ENCODE results near the gene NOCT. TPM values are rescaled to one million over a fixed set of nuclear protein-coding genes. Genes with fewer than 3 reads are reported as not detected.

The NOCT gene
- total and polyA plus RNA-seq, 2 of the 4 experiments (the other 2 are of a cell fraction), result 5.5 to 41.4 TPM

- dilution Hi-C loops (cut with HindIII; ENCODE audit: low sequenced_read_pairs, unreplicated experiment) (no loop called here), in situ Hi-C loops (cut with MboI; ENCODE audit: low sequenced_read_pairs) (no loop called here), intact Hi-C loops (cut with micrococcal nuclease) (no loop called here)
- no peaks in the 10 kb centered on the region for H3K9me3 ChIP-seq (ENCODE audit: control insufficient read depth, insufficient read depth, low read length)
- H3K4me3 ChIP-seq (ENCODE audit: insufficient read depth, low read depth, low read length), result no peak overlapping the region
- CTCF ChIA-PET, result no interaction called here
- no peak overlapping the region for H3K27ac ChIP-seq (ENCODE audit: insufficient read depth, low read length)
- H3K14ac ChIP-seq (replicated peaks; ENCODE audit: low read depth, low read length), result no peak overlapping the region
- H2AFZ ChIP-seq (replicated peaks; ENCODE audit: low read length, poor library complexity), result no peak overlapping the region
- H3K27me3 ChIP-seq (ENCODE audit: control insufficient read depth, insufficient read depth, low read length), result no peaks in the 10 kb centered on the region
- no peaks in the 10 kb centered on the region for H4K20me1 ChIP-seq (ENCODE audit: insufficient read depth, low read length)
- H3K9me1 ChIP-seq (ENCODE audit: insufficient read depth, low read length), result no peaks in the 10 kb centered on the region
- no peak for DNase-seq
- no peak overlapping the region for H2AK5ac ChIP-seq (ENCODE audit: low read depth, low read length)
- BruUV-seq (replicated peaks), result no TSS peak
- 100% methylated on average over 1 of the region's 12 CpGs; no CpG with 5 or more reads in 1 of the 2 experiments for WGBS, 2 experiments (ENCODE audit: extremely low coverage in 2 of 2, insufficient read length in 1 of 2)
- no peak overlapping the region for H3K18ac ChIP-seq (ENCODE audit: low read depth, low read length)
- ATAC-seq (ENCODE audit: low read depth), result no peak
- H4K91ac ChIP-seq (ENCODE audit: insufficient read depth, low read depth, low read length), result no peak overlapping the region
- no peak overlapping the region for H2BK120ac ChIP-seq (ENCODE audit: low read depth, low read length)
- H3K23ac ChIP-seq (ENCODE audit: low read depth, low read length), result no peak overlapping the region
- H3K4me2 ChIP-seq (ENCODE audit: low read depth, low read length), result no peak overlapping the region
- H2BK20ac ChIP-seq (ENCODE audit: low read depth, low read length), result no peak overlapping the region
- H3K9ac ChIP-seq (ENCODE audit: low read depth, low read length), result no peak overlapping the region
- no peak overlapping the region for H4K8ac ChIP-seq (ENCODE audit: low read depth in 2 of 2, low read length in 2 of 2)
- no peak overlapping the region for H3K56ac ChIP-seq (ENCODE audit: extremely low read depth, insufficient read depth, low read length)
- H3K4ac ChIP-seq (ENCODE audit: low read depth, low read length), result no peak overlapping the region
- no peaks in the 10 kb centered on the region; a peak in 1 of 4 replicates for H3K79me1 ChIP-seq (ENCODE audit: low read depth in 1 of 2, low read length in 2 of 2)
- POLR2A ChIA-PET (ENCODE audit: unreplicated experiment), result no interaction called here
- H2AK9ac ChIP-seq (replicated peaks; ENCODE audit: low read depth, low read length, poor library complexity), result no peak overlapping the region
- H2BK15ac ChIP-seq (ENCODE audit: low read depth, low read length), result no peak overlapping the region
- no peak overlapping the region for H2BK5ac ChIP-seq (ENCODE audit: low read depth, low read length, poor library complexity, severe bottlenecking)
- H3K36me3 ChIP-seq (ENCODE audit: control insufficient read depth, insufficient read depth, low read length), result peaks cover 3% of the 10 kb centered on the region; the same call in 1 of the 2 replicates
- H3K4me1 ChIP-seq (ENCODE audit: control insufficient read depth, insufficient read depth, low read length), result no peaks in the 10 kb centered on the region
- no peak overlapping the region for H4K5ac ChIP-seq (ENCODE audit: low read depth, low read length)
- TF ChIP-seq ELK1 (IDR thresholded peaks at IDR 0.05; ENCODE audit: borderline replicate concordance, low read depth, low read length) (no peak), MXI1 (IDR thresholded peaks at IDR 0.05; ENCODE audit: borderline replicate concordance, low read depth, low read length) (no peak), MAFK (IDR thresholded peaks at IDR 0.05; ENCODE audit: low read depth, low read length) (no peak), FOS (IDR thresholded peaks at IDR 0.05; ENCODE audit: low read depth, low read length) (no peak), NFE2L2 (IDR thresholded peaks at IDR 0.05; ENCODE audit: low read depth, low read length) (no peak), CHD1 (IDR thresholded peaks at IDR 0.05; ENCODE audit: low read depth, low read length) (no peak), RFX5 (IDR thresholded peaks at IDR 0.05; ENCODE audit: low read depth, low read length) (no peak), MAZ (IDR thresholded peaks at IDR 0.05; ENCODE audit: borderline replicate concordance, low read depth, low read length) (no peak), CEBPB (IDR thresholded peaks at IDR 0.05; ENCODE audit: low read depth, low read length) (no peak), POLR2A (IDR thresholded peaks at IDR 0.05; ENCODE audit: low read depth, low read length) (no peak), SMC3 (IDR thresholded peaks at IDR 0.05; ENCODE audit: low read depth, low read length) (no peak), BHLHE40 (IDR thresholded peaks at IDR 0.05; ENCODE audit: low read depth, low read length) (no peak), RAD21 (IDR thresholded peaks at IDR 0.05; ENCODE audit: low read length) (no peak), RCOR1 (IDR thresholded peaks at IDR 0.05; ENCODE audit: insufficient replicate concordance, low read length) (no peak)
- TF ChIP-seq, protein P1, sequence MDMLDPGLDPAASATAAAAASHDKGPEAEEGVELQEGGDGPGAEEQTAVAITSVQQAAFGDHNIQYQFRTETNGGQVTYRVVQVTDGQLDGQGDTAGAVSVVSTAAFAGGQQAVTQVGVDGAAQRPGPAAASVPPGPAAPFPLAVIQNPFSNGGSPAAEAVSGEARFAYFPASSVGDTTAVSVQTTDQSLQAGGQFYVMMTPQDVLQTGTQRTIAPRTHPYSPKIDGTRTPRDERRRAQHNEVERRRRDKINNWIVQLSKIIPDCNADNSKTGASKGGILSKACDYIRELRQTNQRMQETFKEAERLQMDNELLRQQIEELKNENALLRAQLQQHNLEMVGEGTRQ (IDR thresholded peaks at IDR 0.05; ENCODE audit: low read depth, low read length), result no peak
- TF ChIP-seq, protein P2, sequence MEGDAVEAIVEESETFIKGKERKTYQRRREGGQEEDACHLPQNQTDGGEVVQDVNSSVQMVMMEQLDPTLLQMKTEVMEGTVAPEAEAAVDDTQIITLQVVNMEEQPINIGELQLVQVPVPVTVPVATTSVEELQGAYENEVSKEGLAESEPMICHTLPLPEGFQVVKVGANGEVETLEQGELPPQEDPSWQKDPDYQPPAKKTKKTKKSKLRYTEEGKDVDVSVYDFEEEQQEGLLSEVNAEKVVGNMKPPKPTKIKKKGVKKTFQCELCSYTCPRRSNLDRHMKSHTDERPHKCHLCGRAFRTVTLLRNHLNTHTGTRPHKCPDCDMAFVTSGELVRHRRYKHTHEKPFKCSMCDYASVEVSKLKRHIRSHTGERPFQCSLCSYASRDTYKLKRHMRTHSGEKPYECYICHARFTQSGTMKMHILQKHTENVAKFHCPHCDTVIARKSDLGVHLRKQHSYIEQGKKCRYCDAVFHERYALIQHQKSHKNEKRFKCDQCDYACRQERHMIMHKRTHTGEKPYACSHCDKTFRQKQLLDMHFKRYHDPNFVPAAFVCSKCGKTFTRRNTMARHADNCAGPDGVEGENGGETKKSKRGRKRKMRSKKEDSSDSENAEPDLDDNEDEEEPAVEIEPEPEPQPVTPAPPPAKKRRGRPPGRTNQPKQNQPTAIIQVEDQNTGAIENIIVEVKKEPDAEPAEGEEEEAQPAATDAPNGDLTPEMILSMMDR (conservative IDR thresholded peaks at IDR 0.05; ENCODE audit: low read depth, low read length), result no peak
These were observed 76.7 kb downstream of the NOCT start for GRCh38 chr4:139092271-139092670.
